Neural cell (in vitro differentiated cells): Measurements from ENCODE around the gene OSGEP. TPM values are rescaled to one million over a fixed set of nuclear protein-coding genes. Genes with fewer than 3 reads are reported as not detected.

Source experiments
- H2AFZ ChIP-seq: fragments of 200-600, 300-800 bp; sonication (generic), shearing (Covaris generic); 2 replicates; pipeline ENCODE4 v1.6.0; 2014; ENCODE audit warnings: low read depth, mild to moderate bottlenecking, antibody characterized with exemption, low read length, moderate library complexity
- H3F3A ChIP-seq: fragments of 200-600 bp; shearing (Covaris generic); 2 replicates; pipeline ENCODE4 v1.6.1; 2016; ENCODE audit warnings: mild to moderate bottlenecking, moderate library complexity, mixed read lengths, antibody characterized with exemption, low read length; ENCODE audit not compliant: insufficient read depth, poor library complexity, severe bottlenecking
- H3K27ac ChIP-seq: fragments of 200-600, 300-800 bp; sonication (generic), shearing (Covaris generic); 2 replicates; pipeline ENCODE4 v1.5.1; 2014; ENCODE audit warnings: mild to moderate bottlenecking, low read length, moderate library complexity
- H3K27me3 ChIP-seq: fragments of 300-800, 200-600 bp; sonication (generic), shearing (Covaris generic); 2 replicates; pipeline ENCODE4 v1.6.0; 2014; ENCODE audit warnings: mild to moderate bottlenecking, low read depth, low read length, moderate library complexity; ENCODE audit not compliant: insufficient read depth
- H3K36me3 ChIP-seq: fragments of 300-800, 200-600 bp; sonication (generic), shearing (Covaris generic); 2 replicates; pipeline ENCODE4 v1.5.1; 2014; ENCODE audit warnings: mild to moderate bottlenecking, antibody characterized with exemption, low read length, moderate library complexity; ENCODE audit not compliant: insufficient read depth
- H3K4me2 ChIP-seq: fragments of 300-800, 200-600 bp; sonication (generic), shearing (Covaris generic); 2 replicates; pipeline ENCODE4 v1.6.0; 2014; ENCODE audit warnings: mild to moderate bottlenecking, low read length
- H3K4me3 ChIP-seq: fragments of 300-800, 200-600 bp; sonication (generic), shearing (Covaris generic); 2 replicates; pipeline ENCODE4 v1.5.1; 2014; ENCODE audit warnings: mild to moderate bottlenecking, low read length, moderate library complexity
- H3K79me2 ChIP-seq: fragments of 200-600 bp; shearing (Covaris generic); replicated peaks from 2 replicates; pipeline ENCODE4 v1.6.0; 2014; ENCODE audit warnings: mild to moderate bottlenecking, low read length, moderate library complexity; ENCODE audit not compliant: insufficient read depth
- H3K9ac ChIP-seq: fragments of 300-800, 200-600 bp; sonication (generic), shearing (Covaris generic); 2 replicates; pipeline ENCODE4 v1.6.1; 2016; ENCODE audit warnings: mild to moderate bottlenecking, low read length, mixed read lengths
- H3K9me2 ChIP-seq: fragments of 200-600 bp; shearing (Covaris generic); 2 replicates; pipeline ENCODE4 v1.6.1; 2016; ENCODE audit warnings: mild to moderate bottlenecking, low read length, mixed read lengths; ENCODE audit not compliant: insufficient read depth
- H3K9me3 ChIP-seq: fragments of 200-600, 300-800 bp; sonication (generic), shearing (Covaris generic); 2 replicates; pipeline ENCODE4 v1.6.1; 2016; ENCODE audit warnings: mild to moderate bottlenecking, mixed run types, low read length, moderate library complexity, mixed read lengths
- H4K20me1 ChIP-seq: fragments of 200-600 bp; shearing (Covaris generic); 2 replicates; pipeline ENCODE4 v1.6.1; 2016; ENCODE audit warnings: mild to moderate bottlenecking, mixed run types; ENCODE audit not compliant: insufficient read depth
- CTCF ChIP-seq: fragments of 450-650 bp; IDR thresholded peaks from 2 replicates; pipeline ENCODE4 v1.5.1; 2014; ENCODE audit warnings: antibody characterized with exemption, mild to moderate bottlenecking, moderate library complexity; ENCODE audit not compliant: poor library complexity, severe bottlenecking
- EP300 ChIP-seq: fragments of 450-650 bp; conservative IDR thresholded peaks from 2 replicates; pipeline ENCODE4 v1.6.1; 2014; ENCODE audit warnings: antibody characterized with exemption, mild to moderate bottlenecking, moderate library complexity; ENCODE audit not compliant: poor library complexity, severe bottlenecking
- EZH2 ChIP-seq: fragments of 200-600, 300-800 bp; shearing (Covaris generic), sonication (generic); IDR thresholded peaks from 2 replicates; pipeline ENCODE4 v1.6.1; 2014; ENCODE audit warnings: antibody characterized with exemption, low read length, borderline replicate concordance, mild to moderate bottlenecking; ENCODE audit not compliant: insufficient read depth, poor library complexity, severe bottlenecking
- MXI1 ChIP-seq: fragments of 450-650 bp; conservative IDR thresholded peaks from 2 replicates; pipeline ENCODE4 v1.6.1; 2014; ENCODE audit warnings: antibody characterized with exemption, mild to moderate bottlenecking; ENCODE audit not compliant: poor library complexity, severe bottlenecking
- POLR2AphosphoS5 ChIP-seq: IDR thresholded peaks from 2 replicates; pipeline ENCODE4 v1.6.1; 2012
- RAD21 ChIP-seq: fragments of 450-650 bp; conservative IDR thresholded peaks from 2 replicates; pipeline ENCODE4 v1.6.1; 2014; ENCODE audit warnings: antibody characterized with exemption, mild to moderate bottlenecking, moderate library complexity
- REST ChIP-seq: IDR thresholded peaks from 2 replicates; pipeline ENCODE4 v1.6.1; 2012; ENCODE audit warnings: borderline replicate concordance
- SMC3 ChIP-seq: fragments of 450-650 bp; conservative IDR thresholded peaks from 2 replicates; pipeline ENCODE4 v1.6.1; 2014; ENCODE audit warnings: antibody characterized with exemption, mild to moderate bottlenecking, moderate library complexity; ENCODE audit not compliant: poor library complexity
- TAF1 ChIP-seq: IDR thresholded peaks from 2 replicates; pipeline ENCODE4 v1.6.1; 2012; ENCODE audit warnings: low read depth
- polyA plus RNA-seq: library from polyadenylated mRNA; depleted of rRNA; stranded (reverse); fragments of >200 nt; gene quantifications from 2 replicates; pipeline ENCODE4 v1.2.3, GENCODE V29; 2014

OSGEP gene
- polyA plus RNA-seq, 1 donor from 2014 or later: 264 TPM

- H3K27ac ChIP-seq: peak overlapping the region; percentile 90
- H3K9me3 ChIP-seq: no peaks in the 10 kb centered on the region
- H3F3A ChIP-seq: no peaks in the 10 kb centered on the region
- H3K4me2 ChIP-seq: peak overlapping the region; percentile 53
- no peaks in the 10 kb centered on the region for H3K9me2 ChIP-seq
- H3K4me3 ChIP-seq: peak overlapping the region; percentile 92
- H2AFZ ChIP-seq: peak overlapping the region; percentile 77
- peak overlapping the region; percentile 93 for H3K9ac ChIP-seq
- no peaks in the 10 kb centered on the region for H3K36me3 ChIP-seq
- no peak for TF ChIP-seq SMC3
- TF ChIP-seq EP300: no peak
- TF ChIP-seq MXI1: peak; percentile 47
- no peak for TF ChIP-seq RAD21
- H4K20me1 ChIP-seq: no peaks in the 10 kb centered on the region
- peaks cover 41% of the 10 kb centered on the region for H3K79me2 ChIP-seq
- no peaks in the 10 kb centered on the region for H3K27me3 ChIP-seq
Observed at GRCh38 chr14:20460458-20461224, 6.0 kb upstream of the OSGEP start.

GRCh38 chr14:20458031-20458789 lies 3.6 kb upstream of the OSGEP start:
- Histone ChIP-seq H3F3A (no peaks in the 10 kb centered on the region), H3K79me2 (peaks cover 50% of the 10 kb centered on the region), H3K27ac (no peak overlapping the region), H3K4me3 (no peak overlapping the region), H3K4me2 (no peak overlapping the region), H3K9ac (no peak overlapping the region), H3K36me3 (no peaks in the 10 kb centered on the region), H3K9me3 (no peaks in the 10 kb centered on the region), H2AFZ (no peak overlapping the region), H3K27me3 (no peaks in the 10 kb centered on the region), H3K9me2 (no peaks in the 10 kb centered on the region), H4K20me1 (no peaks in the 10 kb centered on the region)
- TF ChIP-seq CTCF (no peak), EP300 (no peak), EZH2 (no peak), MXI1 (no peak), SMC3 (no peak), RAD21 (no peak), TAF1 (no peak), POLR2AphosphoS5 (no peak)

- no peaks in the 10 kb centered on the region for H3K9me2 ChIP-seq
- H4K20me1 ChIP-seq: no peaks in the 10 kb centered on the region
- peak overlapping the region; percentile 87 for H3K4me2 ChIP-seq
- H3K79me2 ChIP-seq: peaks cover 50% of the 10 kb centered on the region
- no peaks in the 10 kb centered on the region for H3K27me3 ChIP-seq
- peak overlapping the region; percentile 80 for H3K4me3 ChIP-seq
- peak overlapping the region; percentile 97 for H3K9ac ChIP-seq
- H3F3A ChIP-seq: no peaks in the 10 kb centered on the region
- TF ChIP-seq REST: no peak
- no peak for TF ChIP-seq EP300
- no peak for TF ChIP-seq CTCF
- no peak for TF ChIP-seq EZH2
- no peak for TF ChIP-seq MXI1
- TF ChIP-seq RAD21: no peak
- TF ChIP-seq POLR2AphosphoS5: no peak
- no peak for TF ChIP-seq TAF1
- no peak for TF ChIP-seq SMC3
- no peaks in the 10 kb centered on the region for H3K36me3 ChIP-seq
- H3K9me3 ChIP-seq: no peaks in the 10 kb centered on the region
- H2AFZ ChIP-seq: no peak overlapping the region
- no peak overlapping the region for H3K27ac ChIP-seq
Observed at GRCh38 chr14:20456971-20457370, 2.4 kb upstream of the OSGEP start.
